Osteoblast (primary cell): ENCODE measurements around the gene DPEP2NB. TPM values are rescaled to one million over a fixed set of nuclear protein-coding genes. Genes with fewer than 3 reads are reported as not detected.
A peak's percentile ranks its signal among the peaks of the same experiment; 100 is the strongest.

Source experiments
- DNase-seq: peaks from one replicate; pipeline ENCODE4 v3.0.0; 2011; ENCODE audit warnings: low spot score, mixed read lengths; ENCODE audit not compliant: insufficient read length; ENCODE audit errors: missing footprints
- H2AFZ ChIP-seq: 2 replicates; pipeline ENCODE4 v1.6.0; 2011; ENCODE audit warnings: mild to moderate bottlenecking, low read length
- H3K27ac ChIP-seq: 2 replicates; pipeline ENCODE4 v1.5.1; 2011; ENCODE audit warnings: mild to moderate bottlenecking, low read depth, low read length, moderate library complexity
- H3K27me3 ChIP-seq: 2 replicates; pipeline ENCODE4 v1.6.0; 2012; ENCODE audit warnings: mild to moderate bottlenecking, control low read depth, inconsistent platforms, low read length, moderate library complexity; ENCODE audit not compliant: insufficient read depth
- H3K36me3 ChIP-seq: 2 replicates; pipeline ENCODE4 v1.5.1; 2011; ENCODE audit warnings: mild to moderate bottlenecking, low read length, control low read depth, moderate library complexity; ENCODE audit not compliant: insufficient read depth
- H3K4me1 ChIP-seq: 2 replicates; pipeline ENCODE4 v1.5.1; 2011; ENCODE audit warnings: mild to moderate bottlenecking, low read length, control low read depth, moderate library complexity; ENCODE audit not compliant: insufficient read depth
- H3K4me2 ChIP-seq: 2 replicates; pipeline ENCODE4 v1.6.0; 2011; ENCODE audit warnings: mild to moderate bottlenecking, low read length; ENCODE audit not compliant: insufficient read depth
- H3K4me3 ChIP-seq: fragments of 200-600 bp; sonication (generic); 3 replicates; pipeline ENCODE4 v1.5.1; 2012; ENCODE audit warnings: mild to moderate bottlenecking, low read length, inconsistent platforms; ENCODE audit not compliant: insufficient read depth
- H3K79me2 ChIP-seq: 2 replicates; pipeline ENCODE4 v1.6.0; 2012; ENCODE audit warnings: mild to moderate bottlenecking, low read length, control low read depth, inconsistent platforms; ENCODE audit not compliant: insufficient read depth
- H3K9me3 ChIP-seq: 2 replicates; pipeline ENCODE4 v1.5.1; 2011; ENCODE audit warnings: low read depth, low read length, control low read depth
- H4K20me1 ChIP-seq: 2 replicates; pipeline ENCODE4 v1.6.0; 2012; ENCODE audit warnings: mild to moderate bottlenecking, low read length, control low read depth; ENCODE audit not compliant: insufficient read depth
- total RNA-seq: library from RNA; depleted of rRNA; stranded (reverse); fragments of >200 nt; gene quantifications from 2 replicates; pipeline ENCODE4 v1.2.3, GENCODE V29; 2012
- TF ChIP-seq, protein P1 (sequence below): IDR thresholded peaks from 2 replicates; pipeline ENCODE4 v1.5.1; 2011; ENCODE audit warnings: mild to moderate bottlenecking, low read depth, low read length, moderate library complexity; ENCODE audit errors: extremely low read depth

Gene DPEP2NB
- total RNA-seq, 1 donor, result not detected

DNA sequence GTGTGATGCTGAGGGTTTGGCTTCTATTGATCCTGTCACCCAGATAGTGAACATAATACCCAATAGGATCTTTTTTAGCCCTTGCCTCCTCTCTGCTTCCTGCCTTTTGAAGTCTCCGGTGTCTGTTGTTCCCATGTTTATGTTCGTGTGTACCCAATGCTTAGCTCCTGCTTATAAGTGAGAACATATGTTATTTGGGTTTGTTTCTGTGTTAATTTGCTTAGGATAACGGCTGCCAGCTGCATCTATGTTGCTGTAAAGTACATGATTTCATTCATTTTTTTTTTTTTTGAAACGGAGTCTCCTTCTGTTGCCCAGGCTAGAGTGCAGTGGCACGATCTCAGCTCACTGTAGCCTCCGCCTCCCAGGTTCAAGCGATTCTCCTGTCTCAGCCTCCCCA lies 30.4 kb upstream of the DPEP2NB start:
- Histone ChIP-seq H3K4me2 (no peak overlapping the region), H3K4me3 (no peak overlapping the region), H4K20me1 (no peaks in the 10 kb centered on the region), H3K36me3 (peaks cover 9% of the 10 kb centered on the region), H3K27me3 (no peaks in the 10 kb centered on the region), H3K4me1 (no peaks in the 10 kb centered on the region), H3K27ac (no peak overlapping the region), H2AFZ (no peak overlapping the region), H3K9me3 (no peaks in the 10 kb centered on the region), H3K79me2 (no peaks in the 10 kb centered on the region)
- no peak for DNase-seq
- TF ChIP-seq, protein P1, sequence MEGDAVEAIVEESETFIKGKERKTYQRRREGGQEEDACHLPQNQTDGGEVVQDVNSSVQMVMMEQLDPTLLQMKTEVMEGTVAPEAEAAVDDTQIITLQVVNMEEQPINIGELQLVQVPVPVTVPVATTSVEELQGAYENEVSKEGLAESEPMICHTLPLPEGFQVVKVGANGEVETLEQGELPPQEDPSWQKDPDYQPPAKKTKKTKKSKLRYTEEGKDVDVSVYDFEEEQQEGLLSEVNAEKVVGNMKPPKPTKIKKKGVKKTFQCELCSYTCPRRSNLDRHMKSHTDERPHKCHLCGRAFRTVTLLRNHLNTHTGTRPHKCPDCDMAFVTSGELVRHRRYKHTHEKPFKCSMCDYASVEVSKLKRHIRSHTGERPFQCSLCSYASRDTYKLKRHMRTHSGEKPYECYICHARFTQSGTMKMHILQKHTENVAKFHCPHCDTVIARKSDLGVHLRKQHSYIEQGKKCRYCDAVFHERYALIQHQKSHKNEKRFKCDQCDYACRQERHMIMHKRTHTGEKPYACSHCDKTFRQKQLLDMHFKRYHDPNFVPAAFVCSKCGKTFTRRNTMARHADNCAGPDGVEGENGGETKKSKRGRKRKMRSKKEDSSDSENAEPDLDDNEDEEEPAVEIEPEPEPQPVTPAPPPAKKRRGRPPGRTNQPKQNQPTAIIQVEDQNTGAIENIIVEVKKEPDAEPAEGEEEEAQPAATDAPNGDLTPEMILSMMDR, result no peak

DNA sequence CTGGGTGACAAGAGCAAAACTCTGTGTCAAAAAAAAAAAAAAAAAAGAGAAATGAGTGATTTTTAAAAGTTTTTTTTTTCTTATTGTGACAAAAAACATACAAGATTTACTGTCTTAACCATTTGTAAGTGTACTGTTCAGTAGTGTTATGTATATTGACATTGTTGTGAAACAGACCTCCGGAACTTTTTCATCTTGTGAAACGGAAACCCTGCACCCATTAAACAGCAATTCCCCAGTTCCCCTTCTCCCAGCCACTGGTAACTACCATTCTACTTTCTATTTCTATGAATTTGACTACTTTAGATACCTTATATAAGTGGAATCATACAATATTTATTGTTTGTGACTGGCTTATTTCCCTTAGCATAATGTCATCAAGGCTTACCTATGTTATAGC lies 26.1 kb upstream of the DPEP2NB start:
- DNase-seq, result no peak
- Histone ChIP-seq H2AFZ (no peak overlapping the region), H3K9me3 (no peaks in the 10 kb centered on the region), H4K20me1 (no peaks in the 10 kb centered on the region), H3K4me3 (no peak overlapping the region), H3K4me2 (no peak overlapping the region), H3K27me3 (no peaks in the 10 kb centered on the region), H3K4me1 (no peaks in the 10 kb centered on the region), H3K79me2 (no peaks in the 10 kb centered on the region), H3K36me3 (peaks cover 3% of the 10 kb centered on the region), H3K27ac (no peak overlapping the region)
- TF ChIP-seq, protein P1, result no peak

DNA sequence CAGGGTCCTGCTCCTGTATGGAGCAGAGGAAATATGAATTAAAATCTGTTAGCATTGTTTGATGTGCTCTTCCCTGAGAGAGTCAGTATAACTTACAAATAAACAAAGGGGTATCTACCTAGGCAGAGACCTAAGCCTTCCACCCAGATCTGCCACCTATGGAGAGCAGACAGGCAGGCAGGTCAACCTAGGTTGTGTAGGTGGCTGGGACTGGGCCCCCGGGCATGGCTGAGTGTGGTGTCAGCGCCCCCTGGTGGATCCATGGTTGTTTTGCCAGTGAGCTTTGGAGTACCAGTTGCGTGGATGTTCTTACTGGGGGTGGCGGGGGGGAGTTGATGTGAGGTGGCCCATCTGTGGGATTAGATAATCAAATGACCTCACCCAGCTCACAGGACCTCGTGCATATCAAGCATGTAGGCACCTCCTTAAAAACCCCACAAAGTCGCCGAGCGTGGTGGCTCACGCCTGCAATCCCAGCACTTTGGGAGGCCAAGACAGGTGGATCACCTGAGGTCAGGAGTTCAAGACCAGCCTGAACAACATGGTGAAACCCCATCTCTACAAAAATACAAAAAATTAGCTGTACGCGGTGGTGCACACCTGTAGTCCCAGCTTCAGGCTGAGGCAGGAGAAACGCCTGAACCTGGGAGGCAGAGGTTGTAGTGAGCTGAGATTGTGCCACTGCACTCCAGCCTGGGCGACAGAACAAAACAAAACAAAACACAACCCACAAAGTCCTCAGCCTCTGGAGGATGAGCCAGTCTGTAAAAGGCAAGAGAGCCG lies 25.0 kb upstream of the DPEP2NB start:
- H3K27ac ChIP-seq, result no peak overlapping the region
- TF ChIP-seq, protein P1, result peak; percentile 88
- H3K4me1 ChIP-seq, result no peaks in the 10 kb centered on the region
- no peaks in the 10 kb centered on the region for H3K9me3 ChIP-seq
- H2AFZ ChIP-seq, result no peak overlapping the region
- H3K27me3 ChIP-seq, result no peaks in the 10 kb centered on the region
- peak; percentile 84 for DNase-seq
- peaks cover 3% of the 10 kb centered on the region for H3K36me3 ChIP-seq
- no peak overlapping the region for H3K4me2 ChIP-seq
- no peaks in the 10 kb centered on the region for H4K20me1 ChIP-seq
- H3K79me2 ChIP-seq, result no peaks in the 10 kb centered on the region
- H3K4me3 ChIP-seq, result no peak overlapping the region

DNA sequence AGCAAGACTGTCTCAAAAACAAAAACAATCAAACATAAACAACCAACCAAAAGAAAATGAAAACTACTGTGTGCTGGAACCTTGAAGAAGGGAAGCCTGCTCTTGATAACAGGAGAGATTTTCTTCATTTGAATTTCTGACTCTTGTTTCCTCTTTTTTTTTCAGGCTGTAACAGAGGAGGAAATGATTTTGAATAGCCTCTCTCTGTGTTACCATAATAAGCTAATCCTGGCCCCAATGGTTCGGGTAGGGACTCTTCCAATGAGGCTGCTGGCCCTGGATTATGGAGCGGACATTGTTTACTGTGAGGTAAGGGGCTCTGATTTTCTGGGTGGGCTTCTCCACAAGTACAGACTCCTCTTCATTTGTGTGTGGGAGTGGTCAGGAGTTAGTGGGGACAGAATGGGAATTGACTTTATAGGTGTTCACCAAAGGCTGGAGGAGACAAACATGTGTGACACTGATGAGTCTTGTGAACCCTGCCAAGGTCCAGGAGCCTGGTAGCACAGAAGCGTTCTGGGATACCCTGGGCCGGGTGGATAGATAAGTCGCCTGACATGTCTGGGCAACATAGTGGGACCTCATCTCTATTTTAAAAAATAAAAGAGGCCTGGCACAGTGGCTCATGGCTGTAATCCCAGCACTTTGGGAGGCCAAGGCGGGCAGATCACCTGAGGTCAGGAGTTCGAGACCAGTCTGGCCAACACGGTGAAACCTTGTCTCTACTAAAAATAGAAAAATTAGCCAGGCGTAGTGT lies 22.3 kb upstream of the DPEP2NB start:
- Histone ChIP-seq H3K27ac (no peak overlapping the region), H3K4me2 (no peak overlapping the region), H3K27me3 (no peaks in the 10 kb centered on the region), H3K79me2 (no peaks in the 10 kb centered on the region), H2AFZ (no peak overlapping the region), H3K36me3 (peaks cover 3% of the 10 kb centered on the region), H3K9me3 (no peaks in the 10 kb centered on the region), H4K20me1 (no peaks in the 10 kb centered on the region), H3K4me1 (peaks cover under 1% of the 10 kb centered on the region), H3K4me3 (no peak overlapping the region)
- no peak for DNase-seq
- TF ChIP-seq, protein P1, result no peak
